Measurements from ENCODE around the gene ASAP3.
A peak's percentile ranks its signal among the peaks of the same experiment; 100 is the strongest.

The ASAP3 gene

DNA sequence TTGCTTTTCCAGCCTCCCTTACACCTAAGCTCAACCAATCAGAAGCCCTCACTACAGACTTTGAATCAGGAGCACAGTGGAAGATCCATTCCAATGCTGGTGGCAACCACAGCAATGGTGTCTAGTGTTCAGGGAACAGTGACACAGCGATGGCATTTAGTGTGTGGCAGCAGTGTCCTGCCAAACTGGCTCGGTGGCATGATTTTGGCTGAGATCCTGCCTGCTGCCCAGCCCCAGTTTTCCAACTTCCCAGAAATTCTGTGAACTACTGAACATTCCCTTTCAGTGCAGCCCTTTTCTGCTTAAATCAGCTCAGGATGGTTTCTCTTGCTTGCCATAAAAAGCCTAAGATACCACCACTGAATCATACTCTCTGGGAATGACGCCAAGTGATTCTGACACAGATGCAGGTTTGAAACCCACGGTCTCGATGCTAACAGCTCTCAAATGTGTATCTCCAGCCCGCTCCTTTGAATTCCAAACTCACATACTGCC lies 8.8 kb downstream of the ASAP3 start:
- CTCF ChIA-PET = interaction anchor here (0.7 to 3.0 kb wide), 6 partner anchors 9 to 71 kb away, joined by 3 to 11 read pairs (median 3); partner anchors contain the start of gene ASAP3
- no peak overlapping the region for H3K4me3 ChIP-seq (ENCODE audit: low read depth, low read length)
- peak; percentile 79 for DNase-seq (ENCODE audit: low read depth, low spot score)
- TF ChIP-seq, protein P1, sequence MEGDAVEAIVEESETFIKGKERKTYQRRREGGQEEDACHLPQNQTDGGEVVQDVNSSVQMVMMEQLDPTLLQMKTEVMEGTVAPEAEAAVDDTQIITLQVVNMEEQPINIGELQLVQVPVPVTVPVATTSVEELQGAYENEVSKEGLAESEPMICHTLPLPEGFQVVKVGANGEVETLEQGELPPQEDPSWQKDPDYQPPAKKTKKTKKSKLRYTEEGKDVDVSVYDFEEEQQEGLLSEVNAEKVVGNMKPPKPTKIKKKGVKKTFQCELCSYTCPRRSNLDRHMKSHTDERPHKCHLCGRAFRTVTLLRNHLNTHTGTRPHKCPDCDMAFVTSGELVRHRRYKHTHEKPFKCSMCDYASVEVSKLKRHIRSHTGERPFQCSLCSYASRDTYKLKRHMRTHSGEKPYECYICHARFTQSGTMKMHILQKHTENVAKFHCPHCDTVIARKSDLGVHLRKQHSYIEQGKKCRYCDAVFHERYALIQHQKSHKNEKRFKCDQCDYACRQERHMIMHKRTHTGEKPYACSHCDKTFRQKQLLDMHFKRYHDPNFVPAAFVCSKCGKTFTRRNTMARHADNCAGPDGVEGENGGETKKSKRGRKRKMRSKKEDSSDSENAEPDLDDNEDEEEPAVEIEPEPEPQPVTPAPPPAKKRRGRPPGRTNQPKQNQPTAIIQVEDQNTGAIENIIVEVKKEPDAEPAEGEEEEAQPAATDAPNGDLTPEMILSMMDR (IDR thresholded peaks at IDR 0.05; ENCODE audit: insufficient read depth, low read length, missing control alignments) = no peak
- POLR2A ChIA-PET = interaction anchor here (0.7 to 1.2 kb wide), 4 partner anchors 9 to 421 kb away, joined by 3 to 10 read pairs (median 4); partner anchors contain the start of genes ASAP3 and HNRNPR

DNA sequence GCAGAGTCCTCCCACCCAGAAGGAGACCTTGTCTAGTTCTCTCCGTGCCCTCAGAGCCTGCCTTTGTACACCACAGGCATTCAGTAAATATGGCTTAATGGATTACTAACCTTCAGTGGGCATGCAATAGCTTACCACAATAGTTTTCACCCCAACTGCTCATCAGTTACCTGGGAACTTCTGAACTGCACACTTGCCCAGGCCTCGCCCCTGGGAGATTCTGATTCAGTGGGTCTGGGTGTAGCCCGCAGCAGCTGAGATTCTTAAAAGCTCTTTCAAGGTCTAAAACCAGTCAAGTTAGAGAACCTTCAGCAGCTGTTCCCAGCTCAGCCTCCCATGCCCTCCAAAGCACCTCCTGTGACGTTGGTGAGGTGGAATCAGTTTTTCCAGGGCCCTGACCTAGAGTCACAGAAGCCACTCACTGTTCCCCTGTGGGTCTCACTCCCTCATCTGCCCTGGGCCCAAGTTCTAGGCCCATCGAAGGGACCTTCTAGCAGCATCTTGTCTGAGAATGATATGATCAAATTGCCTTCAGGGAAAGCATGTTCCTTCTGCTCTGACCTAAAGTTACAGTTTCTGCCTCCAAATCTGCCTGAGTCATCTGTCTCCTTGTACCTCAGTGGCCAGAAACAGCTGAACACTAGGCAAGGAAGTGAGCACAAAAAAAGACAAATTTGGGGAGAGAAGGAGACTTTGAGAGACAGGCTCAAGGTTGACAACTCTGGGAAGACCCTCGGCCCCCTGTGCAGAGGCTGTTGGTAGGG lies 10.8 kb downstream of the ASAP3 start:
- DNase-seq (ENCODE audit: low read depth, low spot score) = no peak
- CTCF ChIA-PET = interaction anchor here (1.3 to 3.0 kb wide), 2 partner anchors 9 to 67 kb away, joined by 3 to 11 read pairs; no protein-coding TSS in a partner anchor
- POLR2A ChIA-PET = interaction anchor here (1.1 kb wide), 1 partner anchor 65 kb away, joined by 4 read pairs; no protein-coding TSS in a partner anchor
- TF ChIP-seq, protein P1 (IDR thresholded peaks at IDR 0.05; ENCODE audit: insufficient read depth, low read length, missing control alignments) = no peak
- H3K4me3 ChIP-seq (ENCODE audit: low read depth, low read length) = no peak overlapping the region

DNA sequence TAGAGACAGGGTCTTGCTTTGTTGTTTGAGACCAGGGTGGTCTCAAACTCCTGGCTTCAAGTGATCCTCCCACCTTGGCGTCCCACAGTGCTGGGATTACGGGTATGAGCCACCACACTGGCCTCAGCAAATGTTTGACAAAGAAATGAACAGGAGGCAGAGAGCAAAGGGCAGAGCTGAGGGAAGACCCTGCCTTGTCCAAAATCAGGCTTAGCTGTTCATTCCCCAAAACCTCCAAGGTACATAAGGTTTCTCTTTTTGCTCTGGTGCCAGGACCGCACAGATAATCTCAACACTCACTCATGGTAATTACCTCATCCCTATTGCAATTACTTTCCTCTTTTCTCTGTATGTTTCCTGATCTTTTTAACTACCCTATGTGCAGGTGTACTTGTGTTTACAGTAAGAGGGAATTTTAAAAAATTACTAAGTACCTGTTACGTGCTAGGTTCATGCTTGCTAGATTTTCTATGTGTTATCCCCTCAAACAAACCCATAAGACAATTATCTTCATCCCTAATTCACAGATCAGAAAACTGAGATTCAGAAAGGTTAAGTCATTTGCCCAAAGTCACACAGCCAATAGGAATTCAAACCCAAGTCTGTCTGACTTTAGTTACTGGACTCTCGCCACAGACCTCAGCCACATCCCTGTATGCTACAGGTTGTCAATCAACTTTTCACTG lies 11.5 kb downstream of the ASAP3 start:
- no peak for DNase-seq (ENCODE audit: low read depth, low spot score)
- TF ChIP-seq, protein P1 (IDR thresholded peaks at IDR 0.05; ENCODE audit: insufficient read depth, low read length, missing control alignments) = no peak
- ChIA-PET CTCF (interaction anchor here (1.3 to 3.0 kb wide), 2 partner anchors 9 to 67 kb away, joined by 3 to 11 read pairs; no protein-coding TSS in a partner anchor), POLR2A (no interaction called here)
- no peak overlapping the region for H3K4me3 ChIP-seq (ENCODE audit: low read depth, low read length)

DNA sequence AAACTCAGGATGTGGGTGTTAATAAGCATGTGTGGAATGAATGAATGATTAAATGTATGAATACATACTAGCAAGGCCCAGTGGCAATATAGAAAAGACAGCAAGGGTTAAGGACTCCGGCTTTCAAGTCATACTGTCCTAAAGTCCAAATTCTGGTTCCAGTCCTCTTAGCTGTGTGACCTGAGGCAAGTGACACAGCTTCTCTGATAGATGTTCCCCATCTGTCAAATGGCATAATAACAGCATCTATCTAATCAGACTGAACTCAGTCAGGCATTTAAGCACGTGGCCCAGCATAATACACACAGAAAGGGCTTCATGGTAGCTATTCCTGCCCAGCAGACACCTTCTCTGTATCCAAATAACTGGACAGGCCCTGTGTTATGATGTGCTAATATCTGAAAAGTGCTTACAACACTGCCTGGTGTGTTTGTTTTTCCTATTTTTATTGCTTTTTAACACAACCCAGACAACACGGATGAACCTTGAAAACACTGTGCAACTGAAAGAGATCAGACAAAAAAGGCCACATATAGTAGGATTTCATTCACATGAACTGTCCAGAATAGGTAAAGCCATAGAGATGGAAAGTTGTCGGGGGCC lies 12.4 kb downstream of the ASAP3 start:
- H3K4me3 ChIP-seq (ENCODE audit: low read depth, low read length) = no peak overlapping the region
- CTCF ChIA-PET = interaction anchor here (1.6 kb wide), 1 partner anchor 9 kb away, joined by 4 read pairs; no protein-coding TSS in a partner anchor
- no peak for DNase-seq (ENCODE audit: low read depth, low spot score)
- POLR2A ChIA-PET = no interaction called here
- TF ChIP-seq, protein P1 (IDR thresholded peaks at IDR 0.05; ENCODE audit: insufficient read depth, low read length, missing control alignments) = no peak

DNA sequence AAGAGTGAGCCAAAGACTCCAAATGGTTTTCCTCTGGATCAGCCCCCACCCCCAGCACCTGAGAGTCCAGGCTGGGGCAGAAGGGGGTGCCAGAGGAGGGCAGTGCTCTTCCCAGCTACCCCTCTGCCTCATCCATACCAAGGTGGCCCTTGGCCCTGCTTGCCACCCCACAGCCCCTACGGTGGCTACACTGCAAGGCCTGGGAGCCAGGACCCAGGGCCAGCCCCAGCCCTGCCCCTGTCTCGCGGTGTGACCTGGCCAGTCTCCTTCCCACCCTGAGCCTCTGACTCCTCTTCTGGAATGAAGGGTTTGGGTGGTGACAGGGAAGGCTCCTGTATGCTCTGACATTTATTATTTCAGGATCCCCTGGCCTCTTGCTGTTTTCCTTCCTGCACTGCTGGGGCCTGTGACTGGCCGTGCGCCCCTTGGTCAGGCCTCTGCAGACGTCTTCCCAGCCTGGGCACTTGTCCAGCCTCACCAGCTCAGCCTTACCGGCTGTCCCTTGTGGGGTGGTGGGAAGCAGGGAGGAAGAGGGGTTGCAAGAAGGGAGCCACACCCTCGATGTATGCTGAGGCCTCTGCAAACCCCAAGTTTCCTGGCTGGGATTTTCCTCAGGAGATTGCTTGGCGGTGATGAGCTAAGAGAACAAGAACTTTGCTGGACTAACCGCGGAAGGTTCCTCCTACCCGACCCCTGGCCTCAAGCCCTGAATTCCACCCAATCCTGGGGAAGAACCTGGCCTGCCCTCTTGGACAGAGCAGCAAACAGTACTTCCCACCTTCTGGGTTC lies 13.5 kb downstream of the ASAP3 start:
- CTCF ChIA-PET = interaction anchor here (1.3 to 1.6 kb wide), 2 partner anchors 11 to 164 kb away, joined by 3 to 4 read pairs; no protein-coding TSS in a partner anchor
- no peak for DNase-seq (ENCODE audit: low read depth, low spot score)
- POLR2A ChIA-PET = no interaction called here
- H3K4me3 ChIP-seq (ENCODE audit: low read depth, low read length) = no peak overlapping the region
- TF ChIP-seq, protein P1 (IDR thresholded peaks at IDR 0.05; ENCODE audit: insufficient read depth, low read length, missing control alignments) = no peak

Measured in AG04449 (cell line).